HG03060 (cell line): ENCODE measurements around the gene FAM50A.

Experiments
- ATAC-seq: cut with Tn5 transposase; IDR thresholded peaks from one replicate; pipeline ENCODE4 v1.9.1; 2021; ENCODE audit warnings: low read depth, moderate number of reproducible peaks; ENCODE audit not compliant: unreplicated experiment

FAM50A gene

GRCh38 chrX:154437971-154438893 is 5.7 kb upstream of the FAM50A start:
- no peak for ATAC-seq

GRCh38 chrX:154439841-154440240 is 4.1 kb upstream of the FAM50A start:
- no peak for ATAC-seq

- no peak for ATAC-seq
Measured at GRCh38 chrX:154440623-154441357, 3.2 kb upstream of the FAM50A start.

- no peak for ATAC-seq
Measured at GRCh38 chrX:154441564-154441963, 2.4 kb upstream of the FAM50A start.

- ATAC-seq: no peak
Measured at GRCh38 chrX:154441984-154442707, 1.8 kb upstream of the FAM50A start.

GRCh38 chrX:154443479-154443910 is 446 bp upstream of the FAM50A start:
- ATAC-seq: no peak

GRCh38 chrX:154444755-154445246 is 860 bp downstream of the FAM50A start:
- no peak for ATAC-seq

GRCh38 chrX:154445776-154446175 is 1.8 kb downstream of the FAM50A start:
- ATAC-seq: no peak

GRCh38 chrX:154446430-154446829 is 2.5 kb downstream of the FAM50A start:
- ATAC-seq: no peak

GRCh38 chrX:154448484-154448883 is 4.5 kb downstream of the FAM50A start:
- no peak for ATAC-seq

GRCh38 chrX:154449618-154450017 is 5.7 kb downstream of the FAM50A start:
- ATAC-seq: no peak

GRCh38 chrX:154450312-154450711 is 6.4 kb downstream of the FAM50A start:
- ATAC-seq: no peak

GRCh38 chrX:154452823-154453222 is 8.9 kb downstream of the FAM50A start:
- no peak for ATAC-seq

GRCh38 chrX:154457491-154458115 is 13.7 kb downstream of the FAM50A start:
- ATAC-seq: no peak

- no peak for ATAC-seq
Measured at GRCh38 chrX:154458116-154458953, 14.4 kb downstream of the FAM50A start, which contains the start of gene PLXNA3. Gene PLXNA3, plus strand, starts transcription at chrX:154458281. Its CDS starts 1,903 bp downstream, at chrX:154460184.

- no peak for ATAC-seq
Measured at GRCh38 chrX:154458954-154459778, 15.2 kb downstream of the FAM50A start.

- no peak for ATAC-seq
Measured at GRCh38 chrX:154459832-154460231, 15.9 kb downstream of the FAM50A start.

GRCh38 chrX:154460326-154460725 is 16.4 kb downstream of the FAM50A start:
- no peak for ATAC-seq
